ENCODE data around the gene BOLL. TPM values are rescaled to one million over a fixed set of nuclear protein-coding genes. Genes with fewer than 3 reads are reported as not detected.

BOLL gene
- total and polyA plus RNA-seq, 10 of the 15 experiments (the other 5 are each of a cell fraction or from before 2014, with no cell fraction given): 0.05 TPM; not detected in 9

- H3K9ac ChIP-seq (ENCODE audit: control insufficient read depth, insufficient read depth, low read length): no peak overlapping the region
- BruUV-seq (replicated peaks): no TSS peak
- H3K4me2 ChIP-seq (ENCODE audit: control insufficient read depth, insufficient read depth): no peak overlapping the region
- no peaks in the 10 kb centered on the region for H3K4me1 ChIP-seq (ENCODE audit: control insufficient read depth, insufficient read depth, low read length)
- CTCF ChIA-PET: interaction anchor here (1.0 to 11.1 kb wide), 4 partner anchors 11 to 487 kb away, joined by 3 to 109 read pairs (median 4); no protein-coding TSS in a partner anchor
- ATAC-seq (no peak), FAIRE-seq (no peak), DNase-seq (ENCODE audit: low read depth, low spot score) (no peak)
- RAD21 ChIA-PET (ENCODE audit: unreplicated experiment): interaction anchor here (1.0 to 4.9 kb wide), 3 partner anchors 28 to 317 kb away, joined by 3 to 35 read pairs (median 9); no protein-coding TSS in a partner anchor
- H3K9me3 ChIP-seq (replicated peaks; ENCODE audit: control insufficient read depth, insufficient read depth, low read length): no peaks in the 10 kb centered on the region
- no peak overlapping the region for H3K27ac ChIP-seq (ENCODE audit: control insufficient read depth, insufficient read depth)
- peaks cover 4 to 17% of the 10 kb centered on the region in 2 experiments for H3K27me3 ChIP-seq (replicated peaks in 1 of 2; ENCODE audit: control insufficient read depth in 2 of 2, insufficient read depth in 2 of 2, low read length in 1 of 2)
- SMC1A ChIA-PET (ENCODE audit: uncharacterized antibody, unreplicated experiment): interaction anchor here (0.6 to 12.2 kb wide), 7 partner anchors 28 to 487 kb away, joined by 3 to 120 read pairs (median 3); no protein-coding TSS in a partner anchor
- no peak overlapping the region for H2AFZ ChIP-seq (ENCODE audit: control insufficient read depth, low read depth, low read length)
- in situ Hi-C loops (cut with MboI): no loop called here
- 80% methylated on average over 3 of the region's 3 CpGs for WGBS (ENCODE audit: insufficient coverage, insufficient replicate concordance, low lambda C conversion rate, missing lambda C conversion rate)
- TF ChIP-seq E2F8 (IDR thresholded peaks at IDR 0.05; ENCODE audit: low read depth, partially characterized antibody): no peak
- TF ChIP-seq ETV6 (conservative IDR thresholded peaks at IDR 0.05 in 1 of 2, IDR thresholded peaks at IDR 0.05 in 1 of 2; ENCODE audit: borderline replicate concordance in 1 of 2, low read depth in 1 of 2): no peak
- TF ChIP-seq TCF3 (IDR thresholded peaks at IDR 0.05; ENCODE audit: borderline replicate concordance, insufficient read depth, low read depth, low read length): no peak
- no peak for TF ChIP-seq PKNOX1 (IDR thresholded peaks at IDR 0.05)
- no peak overlapping the region for H3K4me3 ChIP-seq
- POLR2A ChIA-PET: interaction anchor here (1.0 kb wide), 1 partner anchor 148 kb away, joined by 4 read pairs; no protein-coding TSS in a partner anchor
- H3K79me2 ChIP-seq (ENCODE audit: control insufficient read depth, insufficient read depth, low read length): no peaks in the 10 kb centered on the region
- no peaks in the 10 kb centered on the region for H3K36me3 ChIP-seq (ENCODE audit: control insufficient read depth in 2 of 2, insufficient read depth in 2 of 2, low read length in 1 of 2)
- no peaks in the 10 kb centered on the region for H4K20me1 ChIP-seq (ENCODE audit: control insufficient read depth, insufficient read depth)
- intact Hi-C loops (cut with micrococcal nuclease; ENCODE audit: unreplicated experiment): no loop called here
Observed at GRCh38 chr2:197810016-197810415, 24.9 kb upstream of the BOLL start.
